ENCODE measurements around the gene TNFRSF18.

DNA sequence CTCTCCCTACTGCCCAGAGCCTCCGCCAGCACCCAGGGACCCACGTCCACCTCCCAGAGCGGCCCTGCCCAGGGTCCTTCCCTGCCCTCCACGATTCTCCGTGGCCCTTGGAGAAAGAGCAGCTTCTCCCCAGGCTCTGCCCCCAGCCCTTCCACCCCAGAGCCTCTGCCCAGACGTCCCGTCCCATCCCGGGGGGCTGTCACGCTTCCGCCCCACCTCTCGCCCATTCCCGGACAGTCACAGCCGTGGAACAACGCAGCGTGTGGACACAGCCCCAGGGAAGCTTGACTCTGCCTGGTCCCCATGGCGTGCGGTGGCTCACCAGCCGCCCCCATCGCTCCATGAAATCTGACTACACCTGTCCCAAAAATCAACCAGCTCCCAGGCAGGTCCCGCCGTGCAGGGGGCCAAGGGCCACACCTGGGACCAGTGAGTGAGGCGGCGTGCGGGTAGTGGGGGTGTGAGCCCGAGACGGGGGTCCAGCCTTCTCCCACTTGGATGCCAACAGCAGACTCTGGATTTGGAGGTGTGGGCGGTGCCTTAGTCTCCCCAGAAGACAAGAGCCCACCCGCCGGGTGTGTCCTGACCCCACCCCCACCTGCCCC lies 45.2 kb downstream of the TNFRSF18 start:
- TF ChIP-seq, protein P1, sequence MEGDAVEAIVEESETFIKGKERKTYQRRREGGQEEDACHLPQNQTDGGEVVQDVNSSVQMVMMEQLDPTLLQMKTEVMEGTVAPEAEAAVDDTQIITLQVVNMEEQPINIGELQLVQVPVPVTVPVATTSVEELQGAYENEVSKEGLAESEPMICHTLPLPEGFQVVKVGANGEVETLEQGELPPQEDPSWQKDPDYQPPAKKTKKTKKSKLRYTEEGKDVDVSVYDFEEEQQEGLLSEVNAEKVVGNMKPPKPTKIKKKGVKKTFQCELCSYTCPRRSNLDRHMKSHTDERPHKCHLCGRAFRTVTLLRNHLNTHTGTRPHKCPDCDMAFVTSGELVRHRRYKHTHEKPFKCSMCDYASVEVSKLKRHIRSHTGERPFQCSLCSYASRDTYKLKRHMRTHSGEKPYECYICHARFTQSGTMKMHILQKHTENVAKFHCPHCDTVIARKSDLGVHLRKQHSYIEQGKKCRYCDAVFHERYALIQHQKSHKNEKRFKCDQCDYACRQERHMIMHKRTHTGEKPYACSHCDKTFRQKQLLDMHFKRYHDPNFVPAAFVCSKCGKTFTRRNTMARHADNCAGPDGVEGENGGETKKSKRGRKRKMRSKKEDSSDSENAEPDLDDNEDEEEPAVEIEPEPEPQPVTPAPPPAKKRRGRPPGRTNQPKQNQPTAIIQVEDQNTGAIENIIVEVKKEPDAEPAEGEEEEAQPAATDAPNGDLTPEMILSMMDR (IDR thresholded peaks at IDR 0.05) = no peak
- no peak for TF ChIP-seq EZH2 (IDR thresholded peaks at IDR 0.05; ENCODE audit: borderline replicate concordance, insufficient read depth, low read depth, low read length, poor library complexity, severe bottlenecking)
